Activated CD4-positive, alpha-beta T cell treated with anti-CD3 and anti-CD28 coated beads, Interleukin-2, amount 10 ng/mL, durations not matched to agents 7 days and 5 days (primary cell): ENCODE measurements around the gene POLR3C. TPM values are rescaled to one million over a fixed set of nuclear protein-coding genes. Genes with fewer than 3 reads are reported as not detected.
A peak's percentile ranks its signal among the peaks of the same experiment; 100 is the strongest.
"Not testable (repeated sequence)": the region's sequence is repeated elsewhere in the genome, so short reads cannot be mapped to it uniquely, and the experiment has no call there.

Experiments
- CTCF ChIA-PET: fragments of 350-600 bp; sonication (Branson Sonifier 250); formaldehyde crosslinking; loops from one replicate; lab custom pipeline; 2021; ENCODE audit warnings: antibody characterized with exemption; lab: Charles Lee
- POLR2A ChIA-PET: fragments of 350-600 bp; sonication (Branson Sonifier 250); formaldehyde crosslinking; loops from one replicate; lab custom pipeline; 2021; ENCODE audit warnings: antibody characterized with exemption; lab: Charles Lee
- DNase-seq: peaks from one replicate; pipeline ENCODE4 v3.0.0-alpha.2; 2020
- H3K27ac Mint-ChIP-seq: one replicate; pipeline ENCODE4 v1.8.0; 2021; ENCODE audit warnings: mild to moderate bottlenecking, moderate library complexity, mixed read lengths
- H3K27me3 Mint-ChIP-seq: one replicate; pipeline ENCODE4 v1.8.0; 2021; ENCODE audit warnings: mixed read lengths
- H3K36me3 Mint-ChIP-seq: one replicate; pipeline ENCODE4 v1.8.0; 2021; ENCODE audit warnings: low read depth, mixed read lengths
- H3K4me1 Mint-ChIP-seq: one replicate; pipeline ENCODE4 v1.8.0; 2021; ENCODE audit warnings: mixed read lengths
- H3K4me3 Mint-ChIP-seq: one replicate; pipeline ENCODE4 v1.8.0; 2021; ENCODE audit warnings: mild to moderate bottlenecking, moderate library complexity, mixed read lengths
- H3K9me3 Mint-ChIP-seq: one replicate; pipeline ENCODE4 v1.8.0; 2021; ENCODE audit warnings: mixed read lengths
- total RNA-seq, 2 experiments: library from RNA; stranded (reverse); gene quantifications; one replicate each; pipeline ENCODE4 v1.2.3, GENCODE V29; 2021

Gene POLR3C
- total RNA-seq, 2 experiments from 2014 or later = 34.5 to 38.7 TPM

GRCh38 chr1:145796753-145797152 is 27.2 kb upstream of the POLR3C start:
- POLR2A ChIA-PET = no interaction called here
- no peak overlapping the region for H3K27ac Mint-ChIP-seq
- CTCF ChIA-PET = no interaction called here
- no peak for DNase-seq
- peaks cover 56% of the 10 kb centered on the region for H3K36me3 Mint-ChIP-seq
- H3K27me3 Mint-ChIP-seq = no peaks in the 10 kb centered on the region
- peaks cover 11% of the 10 kb centered on the region for H3K4me1 Mint-ChIP-seq
- peaks cover 26% of the 10 kb centered on the region for H3K9me3 Mint-ChIP-seq
- no peak overlapping the region for H3K4me3 Mint-ChIP-seq

GRCh38 chr1:145799806-145800205 is 24.2 kb upstream of the POLR3C start:
- ChIA-PET POLR2A (no interaction called here), CTCF (interaction anchor here (0.5 kb wide), 1 partner anchor 11 kb away, joined by 4 read pairs; no protein-coding TSS in a partner anchor)
- H3K36me3 Mint-ChIP-seq = peaks cover 44% of the 10 kb centered on the region
- no peak overlapping the region for H3K27ac Mint-ChIP-seq
- no peak for DNase-seq
- H3K4me3 Mint-ChIP-seq = no peak overlapping the region
- peaks cover 26% of the 10 kb centered on the region for H3K9me3 Mint-ChIP-seq
- H3K4me1 Mint-ChIP-seq = peaks cover 14% of the 10 kb centered on the region
- H3K27me3 Mint-ChIP-seq = no peaks in the 10 kb centered on the region

GRCh38 chr1:145804235-145805045 is 19.6 kb upstream of the POLR3C start:
- H3K36me3 Mint-ChIP-seq = peaks cover 12% of the 10 kb centered on the region
- no peak overlapping the region for H3K4me3 Mint-ChIP-seq
- no peak overlapping the region for H3K27ac Mint-ChIP-seq
- CTCF ChIA-PET = interaction anchor here (1.1 kb wide), 2 partner anchors 9 kb away, joined by 4 read pairs; no protein-coding TSS in a partner anchor
- no peaks in the 10 kb centered on the region for H3K27me3 Mint-ChIP-seq
- POLR2A ChIA-PET = no interaction called here
- DNase-seq = no peak
- peaks cover 5% of the 10 kb centered on the region for H3K4me1 Mint-ChIP-seq
- peaks cover 2% of the 10 kb centered on the region for H3K9me3 Mint-ChIP-seq

GRCh38 chr1:145805057-145805456 is 18.9 kb upstream of the POLR3C start:
- CTCF ChIA-PET = interaction anchor here (1.1 kb wide), 1 partner anchor 9 kb away, joined by 4 read pairs; no protein-coding TSS in a partner anchor
- POLR2A ChIA-PET = no interaction called here
- no peak for DNase-seq
- H3K4me1 Mint-ChIP-seq = peaks cover 5% of the 10 kb centered on the region
- peaks cover 7% of the 10 kb centered on the region for H3K36me3 Mint-ChIP-seq
- H3K27ac Mint-ChIP-seq = no peak overlapping the region
- no peaks in the 10 kb centered on the region for H3K9me3 Mint-ChIP-seq
- no peaks in the 10 kb centered on the region for H3K27me3 Mint-ChIP-seq
- H3K4me3 Mint-ChIP-seq = no peak overlapping the region

GRCh38 chr1:145806408-145806807 is 17.6 kb upstream of the POLR3C start:
- CTCF ChIA-PET = no interaction called here
- POLR2A ChIA-PET = no interaction called here
- H3K4me1 Mint-ChIP-seq = peaks cover 5% of the 10 kb centered on the region
- no peak overlapping the region for H3K4me3 Mint-ChIP-seq
- no peak for DNase-seq
- H3K27me3 Mint-ChIP-seq = no peaks in the 10 kb centered on the region
- H3K27ac Mint-ChIP-seq = no peak overlapping the region
- no peaks in the 10 kb centered on the region for H3K9me3 Mint-ChIP-seq
- peaks cover 7% of the 10 kb centered on the region for H3K36me3 Mint-ChIP-seq

GRCh38 chr1:145806844-145807243 is 17.2 kb upstream of the POLR3C start:
- Mint-ChIP-seq H3K4me3 (no peak overlapping the region), H3K9me3 (no peaks in the 10 kb centered on the region), H3K36me3 (peaks cover 5% of the 10 kb centered on the region), H3K4me1 (peaks cover 5% of the 10 kb centered on the region), H3K27me3 (no peaks in the 10 kb centered on the region), H3K27ac (no peak overlapping the region)
- no peak for DNase-seq
- CTCF ChIA-PET = no interaction called here
- POLR2A ChIA-PET = no interaction called here

GRCh38 chr1:145812977-145813810 is 10.8 kb upstream of the POLR3C start:
- H3K9me3 Mint-ChIP-seq, H3K27ac Mint-ChIP-seq, H3K36me3 Mint-ChIP-seq, DNase-seq, POLR2A ChIA-PET, CTCF ChIA-PET, H3K4me3 Mint-ChIP-seq, H3K27me3 Mint-ChIP-seq, H3K4me1 Mint-ChIP-seq: not testable (repeated sequence)

- CTCF ChIA-PET, H3K27ac Mint-ChIP-seq, H3K36me3 Mint-ChIP-seq, H3K27me3 Mint-ChIP-seq, POLR2A ChIA-PET, H3K4me1 Mint-ChIP-seq, H3K4me3 Mint-ChIP-seq, H3K9me3 Mint-ChIP-seq, DNase-seq: not testable (repeated sequence)
These were observed 5.9 kb upstream of the POLR3C start for GRCh38 chr1:145818095-145818494.

GRCh38 chr1:145822779-145823331 is 1.1 kb upstream of the POLR3C start:
- POLR2A ChIA-PET, H3K27me3 Mint-ChIP-seq, H3K9me3 Mint-ChIP-seq, DNase-seq, H3K4me3 Mint-ChIP-seq, H3K27ac Mint-ChIP-seq: not testable (repeated sequence)
- CTCF ChIA-PET = interaction anchor here (4.2 kb wide), 1 partner anchor 23 kb away, joined by 24 read pairs; the partner anchor contains the start of gene NUDT17
- H3K4me1 Mint-ChIP-seq = peaks cover 29% of the 10 kb centered on the region
- H3K36me3 Mint-ChIP-seq = peaks cover 29% of the 10 kb centered on the region

- H3K9me3 Mint-ChIP-seq = no peaks in the 10 kb centered on the region
- ChIA-PET CTCF (interaction anchor here (0.9 to 4.2 kb wide), 5 partner anchors 10 to 197 kb away, joined by 3 to 24 read pairs (median 5); partner anchors contain the start of genes HJV and NUDT17), POLR2A (no interaction called here)
- DNase-seq = no peak
- H3K27ac Mint-ChIP-seq = peak overlapping the region; percentile 95
- no peaks in the 10 kb centered on the region for H3K27me3 Mint-ChIP-seq
- H3K4me1 Mint-ChIP-seq = peaks cover 35% of the 10 kb centered on the region
- peaks cover 39% of the 10 kb centered on the region for H3K36me3 Mint-ChIP-seq
- peak overlapping the region; percentile 96 for H3K4me3 Mint-ChIP-seq
These were observed 471 bp downstream of the POLR3C start for GRCh38 chr1:145824499-145824842.

GRCh38 chr1:145826030-145826429 is 2.0 kb downstream of the POLR3C start:
- Mint-ChIP-seq H3K36me3 (peaks cover 52% of the 10 kb centered on the region), H3K4me1 (peaks cover 35% of the 10 kb centered on the region), H3K27me3 (no peaks in the 10 kb centered on the region), H3K4me3 (peak overlapping the region; percentile 96), H3K27ac (no peak overlapping the region), H3K9me3 (no peaks in the 10 kb centered on the region)
- DNase-seq = no peak
- POLR2A ChIA-PET = interaction anchor here (0.6 kb wide), 1 partner anchor 154 kb away, joined by 3 read pairs; no protein-coding TSS in a partner anchor
- CTCF ChIA-PET = interaction anchor here (1.0 to 4.2 kb wide), 4 partner anchors 9 to 34 kb away, joined by 3 to 24 read pairs (median 6); partner anchors contain the start of gene NUDT17

- CTCF ChIA-PET = interaction anchor here (0.6 to 2.0 kb wide), 4 partner anchors 16 to 36 kb away, joined by 3 to 14 read pairs (median 4); partner anchors contain the start of gene NUDT17
- Mint-ChIP-seq H3K9me3 (no peaks in the 10 kb centered on the region), H3K36me3 (peaks cover 66% of the 10 kb centered on the region), H3K4me1 (peaks cover 34% of the 10 kb centered on the region), H3K4me3 (no peak overlapping the region), H3K27ac (no peak overlapping the region), H3K27me3 (no peaks in the 10 kb centered on the region)
- POLR2A ChIA-PET = interaction anchor here (0.7 kb wide), 1 partner anchor 152 kb away, joined by 17 read pairs; no protein-coding TSS in a partner anchor
- DNase-seq = no peak
These were observed 4.0 kb downstream of the POLR3C start for GRCh38 chr1:145827966-145828365.
